ENCODE data around the gene UBR3. TPM values are rescaled to one million over a fixed set of nuclear protein-coding genes. Genes with fewer than 3 reads are reported as not detected.

Gene UBR3
- total and polyA plus RNA-seq, 8 donors: 7.3 to 26.8 (median 20.5) TPM

- DNase-seq (no peak), FAIRE-seq (no peak), ATAC-seq (no peak)
- Histone ChIP-seq H3K27me3 (no peaks in the 10 kb centered on the region), H3K27ac (no peak overlapping the region), H3K4me3 (no peak overlapping the region), H3K9me3 (no peaks in the 10 kb centered on the region), H3K36me3 (no peaks in the 10 kb centered on the region), H3K4me1 (no peaks in the 10 kb centered on the region)
- TF ChIP-seq, protein P1, sequence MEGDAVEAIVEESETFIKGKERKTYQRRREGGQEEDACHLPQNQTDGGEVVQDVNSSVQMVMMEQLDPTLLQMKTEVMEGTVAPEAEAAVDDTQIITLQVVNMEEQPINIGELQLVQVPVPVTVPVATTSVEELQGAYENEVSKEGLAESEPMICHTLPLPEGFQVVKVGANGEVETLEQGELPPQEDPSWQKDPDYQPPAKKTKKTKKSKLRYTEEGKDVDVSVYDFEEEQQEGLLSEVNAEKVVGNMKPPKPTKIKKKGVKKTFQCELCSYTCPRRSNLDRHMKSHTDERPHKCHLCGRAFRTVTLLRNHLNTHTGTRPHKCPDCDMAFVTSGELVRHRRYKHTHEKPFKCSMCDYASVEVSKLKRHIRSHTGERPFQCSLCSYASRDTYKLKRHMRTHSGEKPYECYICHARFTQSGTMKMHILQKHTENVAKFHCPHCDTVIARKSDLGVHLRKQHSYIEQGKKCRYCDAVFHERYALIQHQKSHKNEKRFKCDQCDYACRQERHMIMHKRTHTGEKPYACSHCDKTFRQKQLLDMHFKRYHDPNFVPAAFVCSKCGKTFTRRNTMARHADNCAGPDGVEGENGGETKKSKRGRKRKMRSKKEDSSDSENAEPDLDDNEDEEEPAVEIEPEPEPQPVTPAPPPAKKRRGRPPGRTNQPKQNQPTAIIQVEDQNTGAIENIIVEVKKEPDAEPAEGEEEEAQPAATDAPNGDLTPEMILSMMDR (IDR thresholded peaks at IDR 0.05): no peak
- intact Hi-C loops (cut with DNase I): no loop called here
- 67 to 72% methylated on average over 3 of the region's 3 CpGs for WGBS, 2 donors
Observed at GRCh38 chr2:170101789-170102188, 274.5 kb downstream of the UBR3 start.

DNA sequence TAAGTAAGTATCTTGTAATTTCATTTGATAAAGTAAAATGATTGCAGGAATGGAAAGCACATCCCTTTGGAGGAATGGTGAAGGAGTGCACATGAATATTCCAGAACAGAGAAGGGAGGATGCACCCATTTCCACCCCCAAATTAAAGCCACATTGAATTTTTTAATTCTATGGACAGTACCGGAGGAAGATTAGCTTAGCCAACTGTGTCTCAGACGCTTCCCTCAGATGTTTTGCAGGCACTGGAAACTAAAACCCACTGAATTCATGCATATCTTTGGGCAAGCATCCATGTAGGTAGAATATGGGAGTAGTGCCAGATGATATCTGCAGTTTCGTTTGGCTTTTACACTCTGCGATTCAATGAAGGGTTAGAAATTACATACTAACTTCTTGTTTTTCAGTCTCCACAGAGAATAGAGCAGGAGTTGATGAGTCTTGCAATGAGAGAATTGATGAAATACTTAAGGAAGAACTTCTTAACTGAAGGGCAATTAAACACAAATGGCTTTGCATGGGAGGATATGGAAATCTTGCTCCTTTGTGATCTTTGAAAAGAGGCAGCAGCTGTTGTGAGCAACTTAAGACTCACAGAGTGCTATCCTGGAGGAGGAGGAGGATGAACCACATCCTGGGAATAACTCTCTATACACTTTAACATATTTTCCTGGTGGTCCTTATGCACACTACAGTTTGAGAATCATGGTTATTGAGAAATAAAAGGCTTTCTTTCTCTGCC lies 279.0 kb downstream of the UBR3 start:
- Histone ChIP-seq H3K9me3 (no peaks in the 10 kb centered on the region), H3K4me1 (no peaks in the 10 kb centered on the region), H3K27me3 (no peaks in the 10 kb centered on the region), H3K36me3 (no peaks in the 10 kb centered on the region), H3K4me3 (no peak overlapping the region), H3K27ac (no peak overlapping the region)
- intact Hi-C loops (cut with DNase I): no loop called here
- DNase-seq (no peak), FAIRE-seq (no peak), ATAC-seq (no peak)
- 36 to 41% methylated on average over 4 of the region's 4 CpGs for WGBS, 2 donors
- TF ChIP-seq, protein P1 (IDR thresholded peaks at IDR 0.05): no peak

- intact Hi-C loops (cut with DNase I): no loop called here
- TF ChIP-seq, protein P1 (IDR thresholded peaks at IDR 0.05): no peak
- FAIRE-seq (no peak), DNase-seq (no peak), ATAC-seq (peak in 2 of 4 donors; percentile 57 to 58)
- Histone ChIP-seq H3K27ac (no peak overlapping the region), H3K27me3 (no peaks in the 10 kb centered on the region), H3K36me3 (no peaks in the 10 kb centered on the region), H3K4me1 (no peaks in the 10 kb centered on the region), H3K9me3 (no peaks in the 10 kb centered on the region), H3K4me3 (no peak overlapping the region)
- 67 to 69% methylated on average over 4 of the region's 4 CpGs for WGBS, 2 donors
Observed at GRCh38 chr2:170113168-170113894, 286.1 kb downstream of the UBR3 start.

DNA sequence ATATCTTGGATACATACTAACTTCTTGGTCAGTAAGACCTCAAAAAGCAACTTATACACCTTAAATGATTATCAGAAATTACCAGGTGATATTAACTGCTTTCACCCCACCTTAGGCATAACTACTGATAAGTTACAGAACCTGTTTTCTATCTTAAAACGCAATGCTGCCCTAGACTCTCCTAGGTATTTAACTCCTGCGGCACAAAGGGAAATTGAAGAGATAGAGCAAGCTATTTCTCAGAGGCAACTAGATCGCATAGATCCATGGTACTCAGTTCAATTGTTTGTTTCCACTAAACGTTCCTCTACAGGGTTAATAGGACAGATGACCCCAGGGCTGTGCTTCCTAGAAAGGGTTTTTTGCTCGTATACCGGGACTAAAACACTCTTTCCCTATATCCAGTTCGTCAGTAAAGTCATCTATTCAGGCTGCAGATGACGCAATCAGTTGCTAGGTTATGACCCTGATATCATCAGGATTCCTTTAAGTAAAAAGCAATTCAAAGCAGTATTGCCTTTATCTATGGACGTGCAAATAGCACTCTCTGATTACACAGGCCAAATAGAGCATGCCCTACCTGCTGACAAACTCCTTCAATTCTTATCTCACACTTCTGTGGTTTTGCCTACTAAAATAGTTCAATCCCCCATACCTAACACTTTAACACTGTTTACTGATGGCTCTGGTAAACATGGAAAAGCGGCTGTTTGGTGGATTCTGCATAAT lies 288.4 kb downstream of the UBR3 start:
- intact Hi-C loops (cut with DNase I): no loop called here
- ATAC-seq (no peak), FAIRE-seq (no peak), DNase-seq (no peak)
- H3K36me3 ChIP-seq: no peaks in the 10 kb centered on the region
- no peaks in the 10 kb centered on the region for H3K27me3 ChIP-seq
- no peak overlapping the region for H3K4me3 ChIP-seq
- WGBS, 2 donors: 41 to 45% methylated on average over 10 of the region's 10 CpGs
- TF ChIP-seq, protein P1 (IDR thresholded peaks at IDR 0.05): no peak
- H3K27ac ChIP-seq: no peak overlapping the region
- no peaks in the 10 kb centered on the region for H3K4me1 ChIP-seq
- no peaks in the 10 kb centered on the region for H3K9me3 ChIP-seq
